ENCODE measurements around the gene AFG1L.
"Not testable (repeated sequence)": the region's sequence is repeated elsewhere in the genome, so short reads cannot be mapped to it uniquely, and the experiment has no call there.

Gene AFG1L

DNA sequence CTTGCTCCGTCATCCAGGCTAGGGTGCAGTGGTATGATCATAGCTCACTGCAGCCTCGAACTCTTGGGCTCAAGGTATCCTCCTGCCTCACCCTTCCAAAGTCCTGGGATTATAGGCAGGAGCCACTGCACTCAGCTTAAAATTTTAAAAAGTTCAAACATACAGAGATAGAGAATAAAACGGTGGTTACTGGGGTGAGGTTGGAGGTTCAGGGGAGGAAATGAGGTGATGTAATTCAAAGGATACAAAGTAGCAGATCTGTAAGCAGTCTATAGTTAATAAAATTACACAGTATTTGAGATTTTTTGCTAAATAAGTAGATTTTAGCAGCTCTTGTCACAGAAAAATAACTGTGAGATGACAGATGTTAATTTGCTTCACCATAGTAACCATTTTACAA lies 7.5 kb upstream of the AFG1L start:
- FAIRE-seq (no peak), DNase-seq (ENCODE audit: low spot score) (no peak)

- DNase-seq (ENCODE audit: low spot score), result no peak
Observed at GRCh38 chr6:108288742-108289141, 6.1 kb upstream of the AFG1L start.

DNA sequence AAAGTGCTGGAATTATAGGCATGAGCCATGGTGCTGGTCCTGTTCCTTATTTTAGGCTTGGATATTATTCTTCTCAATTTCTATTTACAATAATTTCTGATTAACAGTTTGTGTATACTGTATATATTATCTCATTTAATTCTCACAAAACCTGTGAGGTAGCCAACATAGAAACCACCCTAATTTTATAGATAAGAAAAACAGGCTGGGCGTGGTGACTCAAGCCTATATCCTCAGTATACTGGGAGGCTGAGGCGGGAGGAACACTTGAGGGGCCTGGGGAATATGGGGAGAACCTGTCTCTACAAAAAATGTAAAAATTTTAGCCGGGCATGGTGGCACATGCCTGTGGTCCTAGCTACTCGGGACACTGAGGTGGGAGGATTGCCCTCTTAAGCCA lies 3.8 kb upstream of the AFG1L start:
- no peak for DNase-seq (ENCODE audit: low spot score)
- no peak for FAIRE-seq

More at GRCh38 chr6:108288742-108289141, 6.1 kb upstream of the AFG1L start:
- no peak for FAIRE-seq

DNA sequence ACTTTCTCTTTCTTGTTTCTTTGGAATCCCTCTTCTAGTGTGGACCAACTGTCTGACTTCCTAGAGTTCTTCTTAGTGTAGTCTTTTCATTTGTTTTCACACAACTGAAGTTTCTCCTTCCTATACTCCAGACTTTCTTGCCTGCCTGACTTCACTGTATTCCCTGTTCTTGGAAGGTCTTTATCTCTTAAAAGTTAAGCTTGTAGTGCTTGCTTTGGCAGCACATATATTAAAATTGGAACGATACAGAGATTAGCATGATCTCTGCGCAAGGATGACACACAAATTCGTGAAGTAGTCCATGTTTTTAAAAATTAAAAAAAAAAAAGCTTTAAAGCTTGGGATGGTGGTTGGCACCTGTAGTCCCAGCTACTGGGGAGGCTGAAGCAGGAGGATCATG lies 2.3 kb upstream of the AFG1L start:
- FAIRE-seq; DNase-seq (ENCODE audit: low spot score): not testable (repeated sequence)

DNA sequence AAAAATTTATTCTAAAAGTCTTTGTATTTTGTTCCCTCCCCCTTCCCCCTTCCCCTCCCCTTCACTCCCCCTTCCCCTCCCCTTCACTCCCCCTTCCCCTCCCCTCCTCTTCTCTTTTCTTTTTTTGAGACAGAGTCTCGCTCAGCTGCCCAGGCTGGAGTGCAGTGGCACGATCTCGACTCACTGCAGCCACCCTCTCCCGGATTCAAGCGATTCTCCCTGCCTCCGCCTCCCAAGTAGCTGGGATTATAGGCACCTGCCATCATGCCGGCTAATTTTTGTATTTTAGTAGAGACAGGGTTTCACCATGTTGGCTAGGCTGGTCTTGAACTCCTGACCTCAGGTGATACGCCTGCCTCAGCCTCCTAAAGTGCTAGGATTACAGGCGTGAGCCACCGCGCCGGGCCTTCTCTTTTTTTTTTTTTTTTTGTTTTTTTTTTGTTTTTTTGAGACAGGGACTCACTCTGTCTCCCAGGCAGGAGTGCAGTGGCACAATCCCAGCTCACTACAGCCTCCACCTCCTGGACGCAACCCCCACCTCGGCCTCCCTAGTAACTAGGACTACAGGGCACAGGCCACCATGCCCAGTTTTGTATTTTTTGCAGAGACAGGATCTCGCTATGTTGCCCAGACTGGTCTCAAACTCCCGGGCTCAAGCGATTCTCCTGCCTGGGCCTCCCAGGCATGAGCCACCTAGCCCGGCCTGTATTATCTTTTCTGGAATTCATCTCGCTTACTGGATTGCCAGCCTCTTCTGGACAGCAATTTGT lies 1.1 kb upstream of the AFG1L start:
- no peak for DNase-seq (ENCODE audit: low spot score)

GRCh38 chr6:108294297-108294726 lies 542 bp upstream of the AFG1L start:
- FAIRE-seq, result no peak

More for the DNA sequence above, 1.1 kb upstream of the AFG1L start:
- FAIRE-seq, result no peak

DNA sequence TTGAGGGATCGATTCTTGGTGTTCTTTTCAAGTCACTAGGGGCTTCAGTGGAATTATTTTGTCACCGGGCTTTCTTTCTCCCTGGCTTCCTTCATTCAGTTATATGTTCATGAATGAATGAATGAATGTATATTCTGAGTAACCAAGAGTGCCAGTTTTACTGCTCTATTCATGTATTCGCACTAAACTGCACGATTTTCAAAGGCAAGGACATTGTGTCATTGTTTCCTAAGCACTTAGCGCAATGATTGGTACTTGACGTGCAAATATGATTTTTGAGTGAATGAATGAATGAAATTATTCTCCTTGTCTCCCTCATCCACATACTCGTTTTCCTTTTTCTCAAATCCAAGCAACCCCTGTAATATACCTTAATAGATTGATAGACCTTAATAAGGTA lies 822 bp downstream of the AFG1L start:
- DNase-seq (ENCODE audit: low spot score), result no peak
- no peak for FAIRE-seq

More at GRCh38 chr6:108294297-108294726, 542 bp upstream of the AFG1L start:
- no peak for DNase-seq (ENCODE audit: low spot score)

DNA sequence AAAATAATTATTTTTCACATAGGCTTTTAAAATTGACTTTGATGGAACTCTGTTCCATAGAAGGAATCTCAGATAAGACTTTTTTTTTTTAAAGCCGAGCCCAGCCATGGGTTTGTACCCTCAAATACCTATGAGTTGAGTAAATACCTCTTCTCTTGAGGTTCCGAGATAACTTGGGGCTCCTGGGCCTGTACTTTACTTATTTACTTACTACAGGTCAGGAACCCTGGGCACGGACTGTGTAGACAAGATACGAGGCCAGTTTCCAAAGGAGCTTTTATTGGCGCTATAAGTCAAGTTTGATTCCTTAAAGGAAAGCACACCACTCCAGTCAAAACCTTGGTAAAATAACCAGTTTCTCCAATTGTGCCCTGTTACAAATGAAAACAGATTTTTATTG lies 7.5 kb downstream of the AFG1L start:
- FAIRE-seq, result no peak
- DNase-seq (ENCODE audit: low spot score), result no peak

DNA sequence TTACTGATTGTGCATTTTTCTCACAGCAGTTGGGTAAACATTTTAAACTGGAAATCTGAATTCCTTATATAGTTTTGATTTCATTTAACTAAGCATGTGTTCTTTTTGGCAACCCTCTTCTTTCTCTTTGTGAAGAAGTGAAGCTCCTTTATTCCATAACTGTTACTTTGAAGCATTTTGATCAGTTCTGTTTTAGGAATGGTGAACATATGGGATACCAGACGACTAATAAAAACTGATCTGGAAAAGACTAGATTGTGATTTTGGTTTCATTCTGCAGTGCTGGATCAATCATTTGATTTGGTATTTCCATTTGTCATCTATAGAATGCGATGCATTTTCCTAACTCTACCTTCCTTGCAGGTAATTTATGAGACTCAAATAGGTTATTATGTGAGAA lies 9.8 kb downstream of the AFG1L start:
- DNase-seq (ENCODE audit: low spot score) (no peak), FAIRE-seq (no peak)

GRCh38 chr6:108308641-108309040 lies 13.8 kb downstream of the AFG1L start:
- not testable (repeated sequence) for DNase-seq (ENCODE audit: low spot score); FAIRE-seq

- DNase-seq (ENCODE audit: low spot score), result no peak
- FAIRE-seq, result no peak
Observed at GRCh38 chr6:108309844-108310243, 15.0 kb downstream of the AFG1L start.

- FAIRE-seq (no peak), DNase-seq (ENCODE audit: low spot score) (no peak)
Observed at GRCh38 chr6:108312605-108313004, 17.8 kb downstream of the AFG1L start.

GRCh38 chr6:108321253-108321747 lies 26.4 kb downstream of the AFG1L start:
- no peak for FAIRE-seq
- no peak for DNase-seq (ENCODE audit: low spot score)

- FAIRE-seq, result no peak
- DNase-seq (ENCODE audit: low spot score), result no peak
Observed at GRCh38 chr6:108322728-108323127, 27.9 kb downstream of the AFG1L start.

- no peak for FAIRE-seq
- DNase-seq (ENCODE audit: low spot score), result no peak
Observed at GRCh38 chr6:108323710-108324466, 29.0 kb downstream of the AFG1L start.

- not testable (repeated sequence) for DNase-seq (ENCODE audit: low spot score); FAIRE-seq
Observed at GRCh38 chr6:108330221-108330785, 35.4 kb downstream of the AFG1L start.

DNA sequence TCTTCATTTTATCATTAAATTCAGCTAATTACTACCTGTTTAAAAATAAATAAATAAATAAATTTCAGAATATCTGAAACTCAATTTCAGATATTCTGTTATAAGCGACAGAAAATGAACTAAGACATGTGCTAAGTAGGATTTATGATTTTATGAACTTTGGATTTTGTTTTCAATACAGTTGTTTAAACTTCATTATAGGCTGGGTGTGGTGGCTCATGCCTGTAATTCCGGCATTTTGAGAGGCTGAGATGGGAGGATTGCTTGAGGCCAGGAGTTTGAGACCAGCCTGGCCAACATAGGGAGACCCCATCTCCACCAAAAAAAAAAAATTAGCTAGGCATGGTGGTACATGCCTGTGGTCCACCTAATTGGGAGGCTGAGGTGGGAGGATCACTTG lies 36.0 kb downstream of the AFG1L start:
- FAIRE-seq (no peak), DNase-seq (ENCODE audit: low spot score) (no peak)

GRCh38 chr6:108331982-108332381 lies 37.1 kb downstream of the AFG1L start:
- FAIRE-seq (no peak), DNase-seq (ENCODE audit: low spot score) (no peak)

DNA sequence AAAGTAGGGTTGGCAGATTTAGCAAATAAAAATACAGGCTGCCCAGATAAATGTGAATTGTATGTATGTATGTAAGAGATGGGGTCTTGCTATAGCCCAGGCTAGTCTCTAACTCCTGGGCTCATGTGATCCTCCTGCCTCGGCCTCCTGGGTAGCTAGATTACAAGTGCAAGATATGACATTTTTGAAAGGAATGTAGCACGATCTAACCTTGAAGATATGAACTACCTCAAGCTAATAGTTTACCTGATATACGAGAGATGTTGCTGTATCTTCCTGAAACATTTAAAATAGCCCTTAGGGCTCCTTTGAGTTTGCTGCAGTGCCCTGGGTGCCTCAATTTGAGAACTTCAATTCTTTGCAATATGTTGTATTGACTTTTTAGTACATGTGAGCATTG lies 42.1 kb downstream of the AFG1L start:
- no peak for FAIRE-seq

DNA sequence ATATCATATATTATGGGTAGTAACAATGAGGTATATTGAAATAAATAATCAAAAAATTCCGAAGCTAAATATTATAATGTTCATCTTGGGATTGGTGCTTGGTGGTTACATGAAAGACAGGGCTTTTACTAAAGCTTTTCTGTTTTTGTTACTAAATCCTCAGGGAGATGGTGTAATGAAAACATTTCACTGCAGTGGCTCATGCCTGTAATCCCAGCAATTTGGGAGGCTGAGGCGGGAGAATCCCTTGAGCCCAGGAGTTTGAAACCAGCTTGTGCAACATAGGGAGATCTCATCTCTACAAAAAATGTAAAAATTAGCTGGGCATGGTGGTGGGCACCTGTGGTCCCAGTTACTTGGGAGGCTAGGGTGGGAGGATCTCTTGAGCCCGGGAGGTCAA lies 42.9 kb downstream of the AFG1L start:
- FAIRE-seq (no peak), DNase-seq (ENCODE audit: low spot score) (no peak)

More for the DNA sequence above, 42.1 kb downstream of the AFG1L start:
- no peak for DNase-seq (ENCODE audit: low spot score)

DNA sequence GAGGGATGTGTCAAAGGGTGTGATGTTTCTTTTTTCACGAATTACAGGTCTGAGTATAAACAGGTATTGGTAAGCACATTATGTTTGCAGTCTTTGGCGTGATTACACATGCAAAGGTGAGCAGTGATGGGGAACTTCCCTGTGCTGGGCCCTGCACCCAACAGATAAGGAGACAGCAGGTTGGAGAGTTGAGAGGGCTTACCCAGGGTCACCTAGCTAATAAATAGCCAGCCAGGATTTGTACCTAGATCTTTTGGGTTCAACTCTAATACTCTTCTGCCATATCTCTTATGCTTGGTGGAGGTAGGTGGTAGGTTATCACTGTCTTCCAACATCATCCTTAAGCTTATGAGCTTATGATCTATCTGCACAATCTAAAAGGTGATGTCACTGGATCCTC lies 46.5 kb downstream of the AFG1L start:
- FAIRE-seq, result no peak
- no peak for DNase-seq (ENCODE audit: low spot score)

- DNase-seq (ENCODE audit: low spot score) (no peak), FAIRE-seq (no peak)
Observed at GRCh38 chr6:108343894-108344293, 49.0 kb downstream of the AFG1L start.
